ENCODE data around the gene OR2K2.
A peak's percentile ranks its signal among the peaks of the same experiment; 100 is the strongest.
"Not testable (repeated sequence)": the region's sequence is repeated elsewhere in the genome, so short reads cannot be mapped to it uniquely, and the experiment has no call there.

Gene OR2K2

DNA sequence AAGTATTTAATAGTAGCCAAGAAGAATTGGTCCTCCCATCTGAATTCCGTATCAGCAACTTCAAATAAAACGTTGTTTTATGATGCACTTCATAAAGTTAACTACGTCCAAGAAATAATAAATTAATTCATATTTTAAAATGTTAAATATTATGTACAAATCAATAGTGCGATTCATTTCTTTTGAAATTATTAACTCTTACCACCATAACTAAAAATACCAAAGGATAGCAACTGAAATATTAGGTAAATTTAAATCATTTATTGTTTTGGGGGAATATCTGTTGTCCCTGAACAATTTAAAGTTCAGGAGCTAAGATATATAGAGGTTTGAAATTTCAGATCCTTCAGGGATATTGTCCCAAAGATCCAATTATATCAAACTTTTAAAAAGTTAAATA, at the start of gene OR2K2:
OR2K2 (minus strand) TSS at position 101 of the 400 bp plus-strand sequence. CDS start 1,791 bp downstream, outside the sequence.
- no peak for DNase-seq

DNA sequence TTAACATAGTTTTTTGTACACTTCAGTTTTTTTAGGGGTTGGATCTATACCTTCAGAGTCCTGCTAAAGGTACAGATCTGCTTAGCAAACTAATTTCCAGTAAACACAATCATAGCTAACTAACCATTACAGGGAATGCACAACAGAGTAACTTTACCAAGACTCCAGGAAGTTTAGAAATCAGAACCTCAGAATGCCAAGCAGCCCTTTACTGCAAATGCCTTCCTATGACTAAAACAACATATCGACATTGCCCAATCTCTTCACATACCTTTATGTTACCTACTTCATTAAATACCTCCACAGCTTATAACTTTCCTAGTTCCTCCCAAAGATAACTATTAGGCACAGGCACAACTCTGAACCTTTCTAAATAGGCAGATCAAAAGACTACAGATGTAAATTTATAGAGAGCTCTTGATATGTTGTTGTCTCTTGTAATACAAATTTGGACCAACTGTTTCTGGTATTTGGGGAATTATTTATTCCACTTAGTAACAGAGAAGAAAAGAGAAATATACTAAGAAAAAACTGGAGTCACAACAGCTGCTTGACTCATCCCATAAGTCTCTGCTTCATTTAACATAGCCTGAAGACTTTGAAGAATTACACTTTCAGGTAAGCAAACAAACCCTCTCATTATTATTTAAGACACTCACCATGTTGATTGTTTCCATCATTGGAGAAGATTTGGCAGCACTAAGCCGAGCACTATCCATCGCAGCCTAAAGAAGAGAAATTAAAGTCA, 46.0 kb upstream of the OR2K2 start:
- no peak for DNase-seq

DNA sequence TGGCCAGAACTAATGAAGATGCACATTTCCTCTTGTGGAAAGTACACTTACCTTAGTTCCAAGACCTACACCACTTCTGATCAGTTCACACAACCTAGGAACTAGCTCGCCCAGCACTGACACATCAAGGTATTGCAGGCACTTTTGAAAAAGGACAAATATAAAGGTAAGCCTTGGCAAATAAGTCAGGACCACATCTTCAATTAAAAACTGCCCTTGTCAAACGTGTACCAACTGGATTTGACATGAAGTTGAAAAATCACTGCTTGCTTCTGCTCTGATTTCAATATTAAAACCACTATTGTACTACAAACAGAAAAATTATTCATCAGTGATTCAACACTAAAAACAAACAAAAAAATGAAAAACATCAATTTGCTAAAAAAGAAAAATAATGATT, 45.0 kb upstream of the OR2K2 start:
- DNase-seq, result no peak

- no peak for DNase-seq
These were observed 42.3 kb upstream of the OR2K2 start for GRCh38 chr9:111372297-111372696.

DNA sequence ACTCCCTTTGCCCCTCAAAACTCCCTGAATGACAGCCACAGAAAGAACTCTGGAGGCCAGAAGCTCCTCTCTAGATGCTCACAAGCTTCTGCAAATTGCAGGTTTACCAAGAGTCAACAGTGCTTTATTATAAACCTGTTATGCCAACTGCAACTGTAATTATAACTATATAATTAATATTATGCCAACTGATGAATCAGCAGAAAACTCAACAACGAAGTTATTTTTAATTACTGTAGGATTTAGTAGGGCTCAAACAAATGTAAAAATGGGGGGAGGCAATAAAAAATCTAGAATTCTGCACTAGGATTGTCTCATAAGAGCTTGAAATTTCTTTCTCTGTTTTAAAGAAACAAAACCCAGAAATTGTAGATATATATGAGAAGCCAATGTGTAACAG, 37.0 kb upstream of the OR2K2 start:
- DNase-seq, result no peak

GRCh38 chr9:111362526-111362925, 32.5 kb upstream of the OR2K2 start:
- DNase-seq, result no peak

GRCh38 chr9:111360881-111361280, 30.9 kb upstream of the OR2K2 start:
- DNase-seq, result no peak

DNA sequence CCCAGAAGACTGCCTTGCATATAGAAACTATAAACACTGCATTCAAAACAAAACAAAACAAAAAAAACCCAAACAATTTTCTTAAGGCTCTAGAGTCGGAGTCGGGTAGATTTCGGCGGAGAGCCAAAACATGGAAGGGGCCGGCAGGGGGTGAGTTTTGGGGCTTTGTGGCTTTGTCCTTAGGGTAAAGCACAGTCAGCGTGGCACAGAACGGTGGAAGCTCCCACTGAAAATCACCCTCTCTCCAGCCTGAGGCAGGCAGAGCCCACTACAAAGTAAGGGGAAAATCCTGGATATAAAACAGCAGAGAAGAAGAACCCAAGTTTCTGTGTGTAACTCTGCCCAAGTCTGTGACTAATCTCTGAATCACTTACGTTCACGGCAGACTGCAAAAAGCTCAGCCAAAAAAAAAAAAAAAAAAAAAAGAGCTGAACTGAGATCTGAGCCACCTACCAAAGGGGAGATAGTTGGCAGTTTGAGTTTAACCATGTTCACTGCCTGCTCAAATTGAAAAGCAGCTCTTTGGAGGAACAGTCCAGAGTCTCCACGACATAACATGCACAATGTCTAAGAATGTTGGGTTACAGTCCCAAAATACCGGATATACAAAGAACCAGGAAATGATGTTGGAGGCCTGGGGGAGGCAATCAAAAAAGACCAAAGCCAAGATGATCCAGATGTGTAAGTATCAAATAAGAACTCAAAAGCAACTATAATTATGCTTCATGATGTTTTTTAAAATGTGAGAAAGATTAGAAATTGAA, 26.6 kb upstream of the OR2K2 start:
- no peak for DNase-seq

- no peak for DNase-seq
These were observed 22.5 kb upstream of the OR2K2 start for GRCh38 chr9:111352545-111352944.

- DNase-seq, result no peak
These were observed 20.5 kb upstream of the OR2K2 start for GRCh38 chr9:111350556-111350955.

- no peak for DNase-seq
These were observed 19.7 kb upstream of the OR2K2 start for GRCh38 chr9:111349766-111350165.

DNA sequence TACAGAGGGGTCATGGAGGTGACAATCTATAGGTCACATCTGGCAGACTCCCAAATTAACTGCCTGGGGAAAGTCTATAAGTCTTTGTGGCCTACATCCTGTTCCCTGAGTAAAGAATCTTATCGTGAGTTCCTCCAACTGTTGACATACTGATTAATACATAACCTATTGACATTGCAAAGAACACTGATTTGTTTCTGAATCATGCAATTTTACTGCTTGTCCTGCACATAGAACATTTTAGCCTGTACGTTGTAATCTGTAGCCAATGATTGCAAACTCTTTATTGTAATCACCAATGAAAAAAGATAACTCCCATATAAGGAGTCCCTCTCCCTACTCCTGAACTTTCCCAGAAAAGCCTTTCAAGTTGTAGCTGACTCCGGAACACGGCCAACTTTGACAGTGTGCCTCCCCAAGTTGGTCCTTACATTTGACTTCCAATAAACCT, 18.8 kb upstream of the OR2K2 start:
- DNase-seq, result no peak

- not testable (repeated sequence) for DNase-seq
These were observed 4.4 kb upstream of the OR2K2 start for GRCh38 chr9:111334318-111334863.

- no peak for DNase-seq
These were observed 9.4 kb downstream of the OR2K2 start for GRCh38 chr9:111320631-111321030.

DNA sequence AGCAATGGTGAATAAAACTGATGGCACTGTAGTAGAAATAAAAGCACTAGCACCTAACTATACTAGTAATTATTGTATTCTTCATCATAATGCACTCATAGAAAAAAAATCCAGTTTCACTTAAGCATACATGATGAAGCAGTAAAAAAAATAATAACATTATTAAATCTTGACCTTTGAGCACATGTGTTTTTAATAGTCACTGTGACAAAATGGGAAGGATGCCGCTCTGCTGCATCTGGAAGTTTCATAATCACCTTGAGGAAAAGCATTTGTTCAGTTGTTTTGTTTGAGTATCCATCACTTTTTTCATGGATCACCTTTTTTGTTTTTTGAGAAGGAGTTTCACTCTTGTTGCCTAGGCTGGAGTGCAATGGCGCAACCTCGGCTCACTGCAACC, 13.2 kb downstream of the OR2K2 start:
- no peak for DNase-seq

GRCh38 chr9:111305914-111306313, 24.1 kb downstream of the OR2K2 start:
- no peak for DNase-seq

DNA sequence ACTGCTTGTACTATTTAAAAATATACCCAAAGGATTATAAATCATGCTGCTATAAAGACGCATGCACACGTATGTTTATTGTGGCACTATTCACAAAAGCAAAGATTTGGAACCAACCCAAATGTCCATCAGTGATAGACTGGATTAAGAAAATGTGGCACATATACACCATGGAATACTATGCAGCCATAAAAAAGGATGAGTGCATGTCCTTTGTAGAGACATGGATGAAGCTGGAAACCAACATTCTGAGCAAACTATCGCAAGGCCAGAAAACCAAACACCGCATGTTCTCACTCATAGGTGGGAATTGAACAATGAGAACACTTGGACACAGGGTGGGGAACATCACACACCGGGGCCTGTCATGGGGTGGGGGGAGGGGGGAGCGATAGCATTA, 26.0 kb downstream of the OR2K2 start:
- DNase-seq, result not testable (repeated sequence)

DNA sequence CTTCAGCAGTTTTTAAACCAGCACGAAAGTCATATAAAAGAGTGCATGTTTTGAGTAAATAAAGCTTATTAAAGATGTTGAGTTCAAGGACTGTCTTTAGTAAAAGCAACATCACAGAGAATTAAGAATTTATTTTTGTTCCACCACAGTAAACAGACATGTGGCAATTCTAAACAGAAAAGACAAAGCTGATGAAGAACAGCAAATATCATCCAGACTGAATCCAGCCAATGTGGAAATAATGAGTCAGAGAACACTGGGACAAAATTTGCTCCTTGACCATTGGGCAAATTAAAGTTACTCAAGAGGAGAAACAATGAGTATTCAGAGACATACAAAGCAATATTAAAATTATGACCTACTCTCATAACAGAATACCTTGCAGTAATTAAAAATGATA, 28.8 kb downstream of the OR2K2 start:
- DNase-seq, result no peak

GRCh38 chr9:111300140-111300735, 29.8 kb downstream of the OR2K2 start:
- DNase-seq, result no peak

DNA sequence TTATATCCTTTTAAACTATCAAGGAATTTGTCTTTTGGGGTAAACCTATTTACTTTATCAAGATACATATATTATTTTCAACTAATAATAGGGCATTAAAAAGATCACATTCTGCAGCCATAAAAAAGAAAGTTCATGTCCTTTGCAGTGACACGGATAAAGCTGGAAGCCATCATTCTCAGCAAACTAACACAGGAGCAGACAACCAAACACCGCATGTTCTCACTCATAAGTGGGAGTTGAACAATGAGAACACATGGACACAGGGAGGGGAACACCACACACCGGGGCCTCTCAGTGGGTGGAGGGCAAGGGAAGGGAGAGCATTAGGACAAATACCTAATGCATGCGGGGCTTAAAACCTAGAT, 30.4 kb downstream of the OR2K2 start:
- not testable (repeated sequence) for DNase-seq

DNA sequence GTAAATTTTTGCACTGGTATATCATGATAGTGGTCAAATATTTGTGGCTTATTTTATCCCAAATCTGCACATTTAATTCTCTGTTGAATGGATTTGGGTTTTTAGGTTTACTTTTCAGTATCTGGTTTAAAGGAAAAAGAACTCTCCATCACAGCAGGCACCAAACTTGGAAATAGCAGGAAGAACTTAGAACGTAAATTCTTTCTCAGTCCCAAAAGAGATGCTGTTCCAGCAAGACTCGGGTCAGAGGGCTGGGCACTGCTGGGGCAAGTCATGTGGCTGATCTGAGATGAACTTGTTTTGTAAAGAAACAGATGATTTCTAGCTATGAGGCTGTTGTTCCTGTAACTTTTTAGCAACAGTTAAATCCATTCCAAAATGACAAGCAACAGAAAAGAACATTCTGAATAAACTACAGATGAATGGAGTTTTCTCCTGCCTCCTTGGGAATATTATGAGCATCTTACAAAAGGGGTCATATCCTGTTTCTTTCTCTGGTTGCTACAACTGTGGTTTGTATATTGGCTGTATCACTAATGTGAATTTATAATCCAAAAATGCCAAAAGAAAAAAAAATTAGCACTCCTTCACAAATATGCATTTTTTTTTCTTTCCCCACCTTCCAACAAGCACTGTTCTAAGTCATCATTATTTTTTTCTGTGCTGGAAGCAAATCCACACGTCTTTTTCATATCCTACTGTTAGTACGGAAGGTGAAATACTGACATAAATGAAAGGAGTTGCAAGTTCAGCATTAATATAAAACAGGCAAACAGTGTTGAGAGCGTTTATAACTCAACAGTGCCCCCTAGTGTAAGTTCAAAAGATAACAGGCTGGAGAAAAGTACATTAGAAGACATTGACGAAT, 31.1 kb downstream of the OR2K2 start:
- DNase-seq, result peak; percentile 52

DNA sequence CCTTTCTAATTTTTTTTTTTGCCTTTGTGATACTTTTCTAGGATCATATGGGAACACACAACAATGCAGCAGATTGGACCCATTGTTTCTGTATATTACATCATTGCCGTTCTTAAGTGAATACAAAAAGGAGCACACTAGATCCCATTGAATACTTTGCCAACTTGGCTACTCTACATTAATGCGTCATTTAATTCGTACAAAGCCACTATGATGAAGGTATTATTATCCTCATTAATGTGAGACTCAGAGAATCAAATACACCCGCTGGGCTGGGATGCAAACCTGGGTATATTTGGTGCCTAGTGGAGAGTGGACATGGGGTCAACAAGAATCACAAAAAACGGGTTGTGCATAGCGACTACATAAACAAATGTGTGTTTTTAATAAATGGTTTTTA, 31.9 kb downstream of the OR2K2 start:
- DNase-seq, result no peak
